HL-60 (cell line): ENCODE data around the gene MYOZ2.

Experiments used
- DNase-seq, 2 experiments: peaks; one replicate each; pipeline ENCODE4 v3.0.0-alpha.2; 2010 to 2020; ENCODE audit warnings: low read depth in 1 of 2, low spot score in 1 of 2
- H3K27ac ChIP-seq: fragments of 250-450 bp; sonication (Bioruptor Pico); replicated peaks from 2 replicates; pipeline ENCODE4 v1.5.1; 2020; ENCODE audit warnings: mild to moderate bottlenecking, moderate library complexity
- H3K27me3 ChIP-seq: fragments of 250-450 bp; sonication (Bioruptor Pico); 2 replicates; pipeline ENCODE4 v1.5.1; 2021; ENCODE audit warnings: mild to moderate bottlenecking, moderate library complexity; ENCODE audit not compliant: insufficient read depth, poor library complexity, severe bottlenecking
- H3K4me3 ChIP-seq: replicated peaks from 2 replicates; pipeline ENCODE4 v1.5.1; 2011; ENCODE audit warnings: mild to moderate bottlenecking, control low read depth, low read length; ENCODE audit not compliant: insufficient read depth
- GABPA ChIP-seq: IDR thresholded peaks from 2 replicates; pipeline ENCODE4 v1.6.1; 2012; ENCODE audit warnings: low read depth
- POLR2AphosphoS5 ChIP-seq: IDR thresholded peaks from 2 replicates; pipeline ENCODE4 v1.6.1; 2012; ENCODE audit warnings: low read depth
- SPI1 ChIP-seq: IDR thresholded peaks from 2 replicates; pipeline ENCODE4 v1.6.1; 2012; ENCODE audit warnings: low read depth, mild to moderate bottlenecking, borderline replicate concordance
- TF ChIP-seq, protein P1 (sequence below): IDR thresholded peaks from one replicate; pipeline ENCODE4 v1.5.1; 2011; ENCODE audit warnings: low read length, control low read depth, inconsistent platforms; ENCODE audit not compliant: insufficient read depth
- TF ChIP-seq, protein P2 (sequence below): IDR thresholded peaks from 2 replicates; pipeline ENCODE4 v1.6.1; 2012; ENCODE audit warnings: low read depth; ENCODE audit not compliant: insufficient replicate concordance

MYOZ2 gene

DNA sequence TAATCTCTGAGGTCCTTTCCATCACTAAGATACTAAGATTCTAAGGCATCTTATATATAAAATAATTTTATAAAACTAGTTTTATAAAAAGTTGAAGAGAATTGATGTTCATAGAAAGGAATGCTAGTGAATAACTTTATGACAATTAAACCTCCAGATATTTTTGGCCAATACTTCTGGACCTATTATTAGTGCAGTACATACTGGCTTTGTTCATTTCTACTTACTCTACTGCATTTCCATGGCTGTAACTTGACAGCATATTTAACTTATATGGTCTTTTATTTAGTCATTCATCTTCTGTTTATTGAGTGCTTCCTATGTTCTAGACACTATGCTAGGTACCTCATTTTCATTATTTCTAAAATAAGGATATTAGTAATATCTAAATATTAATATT lies 70.1 kb downstream of the MYOZ2 start:
- no peak overlapping the region for H3K4me3 ChIP-seq
- TF ChIP-seq SPI1 (no peak), GABPA (no peak), POLR2AphosphoS5 (no peak)
- TF ChIP-seq, protein P1, sequence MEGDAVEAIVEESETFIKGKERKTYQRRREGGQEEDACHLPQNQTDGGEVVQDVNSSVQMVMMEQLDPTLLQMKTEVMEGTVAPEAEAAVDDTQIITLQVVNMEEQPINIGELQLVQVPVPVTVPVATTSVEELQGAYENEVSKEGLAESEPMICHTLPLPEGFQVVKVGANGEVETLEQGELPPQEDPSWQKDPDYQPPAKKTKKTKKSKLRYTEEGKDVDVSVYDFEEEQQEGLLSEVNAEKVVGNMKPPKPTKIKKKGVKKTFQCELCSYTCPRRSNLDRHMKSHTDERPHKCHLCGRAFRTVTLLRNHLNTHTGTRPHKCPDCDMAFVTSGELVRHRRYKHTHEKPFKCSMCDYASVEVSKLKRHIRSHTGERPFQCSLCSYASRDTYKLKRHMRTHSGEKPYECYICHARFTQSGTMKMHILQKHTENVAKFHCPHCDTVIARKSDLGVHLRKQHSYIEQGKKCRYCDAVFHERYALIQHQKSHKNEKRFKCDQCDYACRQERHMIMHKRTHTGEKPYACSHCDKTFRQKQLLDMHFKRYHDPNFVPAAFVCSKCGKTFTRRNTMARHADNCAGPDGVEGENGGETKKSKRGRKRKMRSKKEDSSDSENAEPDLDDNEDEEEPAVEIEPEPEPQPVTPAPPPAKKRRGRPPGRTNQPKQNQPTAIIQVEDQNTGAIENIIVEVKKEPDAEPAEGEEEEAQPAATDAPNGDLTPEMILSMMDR: no peak
- TF ChIP-seq, protein P2, sequence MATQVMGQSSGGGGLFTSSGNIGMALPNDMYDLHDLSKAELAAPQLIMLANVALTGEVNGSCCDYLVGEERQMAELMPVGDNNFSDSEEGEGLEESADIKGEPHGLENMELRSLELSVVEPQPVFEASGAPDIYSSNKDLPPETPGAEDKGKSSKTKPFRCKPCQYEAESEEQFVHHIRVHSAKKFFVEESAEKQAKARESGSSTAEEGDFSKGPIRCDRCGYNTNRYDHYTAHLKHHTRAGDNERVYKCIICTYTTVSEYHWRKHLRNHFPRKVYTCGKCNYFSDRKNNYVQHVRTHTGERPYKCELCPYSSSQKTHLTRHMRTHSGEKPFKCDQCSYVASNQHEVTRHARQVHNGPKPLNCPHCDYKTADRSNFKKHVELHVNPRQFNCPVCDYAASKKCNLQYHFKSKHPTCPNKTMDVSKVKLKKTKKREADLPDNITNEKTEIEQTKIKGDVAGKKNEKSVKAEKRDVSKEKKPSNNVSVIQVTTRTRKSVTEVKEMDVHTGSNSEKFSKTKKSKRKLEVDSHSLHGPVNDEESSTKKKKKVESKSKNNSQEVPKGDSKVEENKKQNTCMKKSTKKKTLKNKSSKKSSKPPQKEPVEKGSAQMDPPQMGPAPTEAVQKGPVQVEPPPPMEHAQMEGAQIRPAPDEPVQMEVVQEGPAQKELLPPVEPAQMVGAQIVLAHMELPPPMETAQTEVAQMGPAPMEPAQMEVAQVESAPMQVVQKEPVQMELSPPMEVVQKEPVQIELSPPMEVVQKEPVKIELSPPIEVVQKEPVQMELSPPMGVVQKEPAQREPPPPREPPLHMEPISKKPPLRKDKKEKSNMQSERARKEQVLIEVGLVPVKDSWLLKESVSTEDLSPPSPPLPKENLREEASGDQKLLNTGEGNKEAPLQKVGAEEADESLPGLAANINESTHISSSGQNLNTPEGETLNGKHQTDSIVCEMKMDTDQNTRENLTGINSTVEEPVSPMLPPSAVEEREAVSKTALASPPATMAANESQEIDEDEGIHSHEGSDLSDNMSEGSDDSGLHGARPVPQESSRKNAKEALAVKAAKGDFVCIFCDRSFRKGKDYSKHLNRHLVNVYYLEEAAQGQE: no peak
- no peak overlapping the region for H3K27ac ChIP-seq
- DNase-seq: no peak
- no peaks in the 10 kb centered on the region for H3K27me3 ChIP-seq

DNA sequence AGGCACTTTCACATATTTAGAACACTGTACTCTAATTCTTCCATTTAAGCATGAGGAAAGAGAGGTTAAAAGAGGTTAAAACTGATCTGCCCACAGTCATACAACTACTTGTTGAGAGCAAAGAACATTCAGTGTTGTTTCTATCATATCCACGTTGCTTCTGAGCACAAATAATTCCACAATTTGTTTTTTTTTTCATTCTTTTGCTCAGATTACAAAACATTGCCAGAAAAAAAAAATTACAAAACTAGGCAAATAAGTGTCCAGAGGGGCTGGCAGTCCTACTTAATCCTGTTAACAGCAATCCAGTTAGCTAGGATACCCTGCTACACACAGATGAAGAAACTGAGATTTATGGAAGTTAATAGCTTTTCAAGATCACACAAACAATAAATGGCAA lies 70.5 kb downstream of the MYOZ2 start:
- DNase-seq: no peak
- H3K27ac ChIP-seq: no peak overlapping the region
- no peak for TF ChIP-seq SPI1
- TF ChIP-seq GABPA: no peak
- TF ChIP-seq, protein P2: no peak
- no peak for TF ChIP-seq POLR2AphosphoS5
- TF ChIP-seq, protein P1: no peak
- no peaks in the 10 kb centered on the region for H3K27me3 ChIP-seq
- no peak overlapping the region for H3K4me3 ChIP-seq

DNA sequence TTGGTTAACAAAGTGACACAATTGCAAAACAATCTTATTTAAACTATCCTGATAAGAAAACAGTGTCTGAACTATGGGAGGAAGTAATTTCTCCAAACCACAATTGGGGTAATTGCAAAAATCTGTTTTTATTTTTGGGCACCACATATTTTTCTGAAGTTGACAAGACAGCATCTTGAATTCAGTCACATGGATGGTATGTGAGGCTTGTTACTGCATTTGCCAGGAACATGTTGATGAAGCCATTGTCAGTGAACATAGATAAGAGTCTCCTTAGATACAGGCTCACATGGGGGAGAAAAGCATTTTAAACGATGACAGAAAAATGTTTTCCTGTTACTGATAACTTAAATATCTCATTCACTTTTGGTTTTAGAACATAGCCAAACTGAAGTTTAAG lies 71.4 kb downstream of the MYOZ2 start:
- TF ChIP-seq, protein P1: no peak
- no peak for TF ChIP-seq GABPA
- no peak for TF ChIP-seq POLR2AphosphoS5
- TF ChIP-seq, protein P2: no peak
- TF ChIP-seq SPI1: no peak
- Histone ChIP-seq H3K27me3 (no peaks in the 10 kb centered on the region), H3K27ac (no peak overlapping the region), H3K4me3 (no peak overlapping the region)
- no peak for DNase-seq
